ENCODE results near the gene PLK5. TPM values are rescaled to one million over a fixed set of nuclear protein-coding genes. Genes with fewer than 3 reads are reported as not detected.
"Not testable (repeated sequence)": the region's sequence is repeated elsewhere in the genome, so short reads cannot be mapped to it uniquely, and the experiment has no call there.

The PLK5 gene
- polyA plus RNA-seq (ENCODE audit: insufficient read length in 10 of 10), result under 1 TPM in 9 of 10 donors, not detected in 1; 0.07 to 0.80 (median 0.16) TPM
- long read RNA-seq, donor 1, result 0 reads
- long read RNA-seq, donor 2, result 0 reads
- long read RNA-seq, donor 3, result 0 reads
- long read RNA-seq, donor 4, result 0 reads
- long read RNA-seq, donor 5, result 0 reads
- long read RNA-seq, donor 6, result 0 reads
- long read RNA-seq, donor 7, result 0 reads
- long read RNA-seq, donor 8, result 0 reads
- long read RNA-seq, donor 9, result 0 reads

- no peak for DNase-seq
These were observed at the start of gene PLK5 for GRCh38 chr19:1523412-1524286. Gene PLK5, plus strand, starts transcription at chr19:1524077. Its CDS starts 2,920 bp downstream, at chr19:1526997.

- no peak for DNase-seq
These were observed 49.0 kb upstream of the PLK5 start for GRCh38 chr19:1474765-1475351.

GRCh38 chr19:1475751-1476437, 48.0 kb upstream of the PLK5 start:
- no peak for DNase-seq

- not testable (repeated sequence) for DNase-seq
These were observed 46.8 kb upstream of the PLK5 start for GRCh38 chr19:1477056-1477455.

GRCh38 chr19:1478934-1479707, 44.8 kb upstream of the PLK5 start, which contains the start of gene C19orf25:
Gene C19orf25, minus strand, starts transcription at chr19:1479215. Its CDS starts 312 bp downstream, at chr19:1478903.
- DNase-seq, result peak; percentile 93 to 97 (median 95)

- no peak for DNase-seq
These were observed 42.5 kb upstream of the PLK5 start for GRCh38 chr19:1481224-1481892.

- DNase-seq, result no peak
These were observed 42.0 kb upstream of the PLK5 start for GRCh38 chr19:1481893-1482360.

GRCh38 chr19:1482361-1483130, 41.3 kb upstream of the PLK5 start:
- no peak for DNase-seq

GRCh38 chr19:1483131-1483978, 40.5 kb upstream of the PLK5 start:
- no peak for DNase-seq

GRCh38 chr19:1483979-1484428, 39.9 kb upstream of the PLK5 start:
- no peak for DNase-seq

GRCh38 chr19:1486720-1487575, 36.9 kb upstream of the PLK5 start:
- DNase-seq, result no peak

GRCh38 chr19:1487576-1488281, 36.1 kb upstream of the PLK5 start:
- DNase-seq, result no peak

- no peak for DNase-seq
These were observed 35.6 kb upstream of the PLK5 start for GRCh38 chr19:1488282-1488601.

GRCh38 chr19:1489463-1490310, 34.2 kb upstream of the PLK5 start:
- DNase-seq, result no peak

GRCh38 chr19:1490311-1491113, 33.4 kb upstream of the PLK5 start, which contains the start of gene PCSK4:
Gene PCSK4, minus strand, starts transcription at chr19:1490350. Its CDS starts 4 bp downstream, at chr19:1490346.
- DNase-seq, result peak; percentile 98 to 99 (median 99)
